GM19397 (cell line): ENCODE results near the gene MYOM1.
"Not testable (repeated sequence)": the region's sequence is repeated elsewhere in the genome, so short reads cannot be mapped to it uniquely, and the experiment has no call there.

Experiments used
- ATAC-seq: cut with Tn5 transposase; IDR thresholded peaks from one replicate; pipeline ENCODE4 v1.9.1; 2021; ENCODE audit warnings: mild to moderate bottlenecking, moderate library complexity; ENCODE audit not compliant: unreplicated experiment

Gene MYOM1

DNA sequence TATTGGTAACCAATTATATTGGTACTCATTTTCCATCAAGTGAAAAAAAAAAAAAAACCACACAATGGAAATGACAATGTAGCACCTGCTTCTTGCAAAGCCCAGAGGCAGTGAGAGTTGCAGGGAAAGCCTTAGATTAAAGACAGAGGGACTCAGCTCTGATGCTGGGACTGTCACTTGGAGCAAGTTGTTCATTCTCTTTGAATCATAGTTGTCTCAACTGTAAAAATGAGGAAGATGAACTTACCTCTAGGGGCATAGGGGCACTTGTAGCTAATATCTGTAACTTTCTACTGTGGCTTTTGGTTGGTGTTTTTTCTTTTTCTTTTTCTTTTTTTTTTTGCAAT lies 125.5 kb downstream of the MYOM1 start:
- no peak for ATAC-seq

DNA sequence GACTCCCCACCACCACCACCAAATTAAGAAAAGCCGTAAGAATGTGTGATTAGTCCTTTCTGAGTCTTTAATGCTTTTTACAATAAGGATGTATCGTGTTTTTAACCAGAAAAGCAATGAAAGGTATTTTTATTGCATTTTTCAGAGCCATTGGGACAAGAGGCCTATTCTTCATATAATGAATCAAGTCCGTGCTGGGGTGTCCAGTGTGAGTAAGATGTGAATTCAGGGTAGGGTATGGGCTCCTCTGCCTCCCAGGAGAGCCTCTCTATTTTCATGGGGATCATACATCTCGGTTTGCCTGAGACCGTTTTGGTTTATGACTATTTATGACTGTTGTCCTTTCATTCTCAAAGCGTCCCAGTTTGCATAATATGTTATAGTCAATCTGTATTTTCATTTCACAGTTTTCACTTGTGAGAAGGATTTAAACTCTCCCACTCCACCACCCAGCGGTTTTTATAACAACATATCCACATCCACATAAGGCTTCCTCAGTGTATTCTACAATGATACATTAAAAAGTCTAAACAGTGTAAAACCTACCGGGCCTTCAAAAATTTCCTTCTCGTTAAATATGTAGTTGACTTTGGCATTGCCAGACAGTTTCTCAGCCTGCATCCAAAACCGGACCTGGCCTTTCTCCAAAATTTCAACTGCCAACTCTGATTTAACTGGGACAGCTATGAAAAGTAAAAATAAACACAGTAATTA lies 126.0 kb downstream of the MYOM1 start:
- no peak for ATAC-seq

DNA sequence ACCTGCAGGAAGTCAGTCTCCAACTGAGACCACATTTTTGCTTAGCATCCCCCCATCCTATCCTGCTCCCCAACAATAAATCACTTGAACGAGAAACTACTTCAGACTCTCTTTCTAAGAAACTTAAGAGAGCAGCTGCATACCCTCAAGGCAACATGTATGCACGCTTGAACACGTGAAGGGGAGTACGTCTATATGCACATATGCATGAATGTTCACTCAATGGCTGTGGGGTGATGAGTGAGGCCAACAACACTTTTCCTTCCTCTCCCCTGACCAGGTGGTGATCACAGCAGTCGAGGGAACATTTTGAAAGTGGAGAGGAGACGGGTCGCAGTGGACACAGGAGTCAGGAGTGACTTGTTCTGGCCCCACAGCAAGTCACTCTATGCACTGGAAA lies 127.0 kb downstream of the MYOM1 start:
- ATAC-seq, result no peak

DNA sequence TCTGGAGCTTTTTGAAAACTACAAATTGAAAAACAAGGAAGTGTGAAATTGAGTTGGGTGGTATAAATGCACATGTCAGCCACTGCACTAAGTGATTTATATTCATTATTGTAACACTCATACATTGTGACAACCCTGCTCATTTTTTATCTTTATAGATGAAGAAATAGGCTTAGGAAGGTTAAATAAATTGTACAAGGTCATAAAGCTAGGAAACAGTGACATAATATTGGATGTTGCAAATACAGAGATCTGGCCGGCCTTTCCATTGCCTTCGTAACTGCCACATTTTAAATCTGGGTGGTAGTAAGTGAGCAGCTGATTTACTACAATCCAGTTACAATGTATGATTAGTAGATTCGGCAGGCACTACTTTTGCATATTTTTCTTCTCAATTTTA lies 130.2 kb downstream of the MYOM1 start:
- ATAC-seq, result no peak

DNA sequence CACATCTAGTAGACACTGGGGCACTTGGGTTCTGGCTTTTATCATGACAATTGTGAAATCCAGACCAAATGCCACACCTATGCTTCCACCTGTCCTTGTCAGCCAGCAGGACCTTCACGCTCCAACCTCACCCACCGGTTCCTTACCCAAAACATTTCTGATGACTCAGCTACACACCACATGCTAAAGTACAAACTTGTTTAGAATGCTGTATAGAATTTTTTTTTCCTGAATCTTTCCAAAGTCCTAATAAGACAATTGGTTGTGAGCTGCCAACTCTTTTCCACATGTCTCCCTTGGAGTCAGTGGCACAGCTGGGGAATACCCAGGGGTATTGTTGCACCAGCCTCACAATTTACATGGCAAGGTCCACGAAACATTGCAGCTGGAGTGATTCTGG lies 131.3 kb downstream of the MYOM1 start:
- ATAC-seq, result no peak

DNA sequence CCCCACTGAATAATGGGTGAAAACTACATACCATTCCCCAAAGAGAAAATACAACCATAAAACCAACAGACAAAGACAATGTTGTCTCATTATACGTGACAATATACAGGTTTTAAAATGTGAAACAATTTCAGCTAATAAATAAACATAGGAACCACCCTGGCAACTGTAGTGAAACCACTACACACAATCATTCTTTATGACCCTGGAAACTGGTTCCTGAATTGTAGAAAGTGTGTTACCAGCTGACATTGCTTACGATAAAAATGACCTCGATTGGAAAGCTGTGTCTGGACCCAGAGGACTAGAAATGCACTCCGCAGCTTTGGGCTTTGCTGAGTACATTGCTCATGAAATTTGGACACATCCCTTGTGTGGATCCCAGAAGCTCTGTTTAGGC lies 132.9 kb downstream of the MYOM1 start:
- ATAC-seq, result no peak

DNA sequence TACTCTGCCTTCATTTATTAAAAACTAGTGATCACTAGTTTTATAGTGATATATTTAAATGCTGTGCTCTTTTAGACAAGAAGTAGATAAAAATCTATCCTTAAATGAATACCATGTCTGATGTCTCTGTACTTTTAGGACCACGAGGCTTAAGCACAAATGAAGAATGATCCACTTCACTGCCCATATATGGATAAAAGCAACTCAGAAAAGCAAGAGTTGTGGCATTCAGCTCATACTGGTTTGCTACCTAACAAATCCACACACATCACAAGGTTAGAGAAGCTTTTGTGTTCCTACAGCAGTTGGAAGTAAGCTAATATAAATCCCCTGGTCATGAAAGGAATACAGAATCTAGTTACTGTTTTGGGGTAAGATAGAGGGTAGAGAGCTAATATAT lies 134.2 kb downstream of the MYOM1 start:
- no peak for ATAC-seq

DNA sequence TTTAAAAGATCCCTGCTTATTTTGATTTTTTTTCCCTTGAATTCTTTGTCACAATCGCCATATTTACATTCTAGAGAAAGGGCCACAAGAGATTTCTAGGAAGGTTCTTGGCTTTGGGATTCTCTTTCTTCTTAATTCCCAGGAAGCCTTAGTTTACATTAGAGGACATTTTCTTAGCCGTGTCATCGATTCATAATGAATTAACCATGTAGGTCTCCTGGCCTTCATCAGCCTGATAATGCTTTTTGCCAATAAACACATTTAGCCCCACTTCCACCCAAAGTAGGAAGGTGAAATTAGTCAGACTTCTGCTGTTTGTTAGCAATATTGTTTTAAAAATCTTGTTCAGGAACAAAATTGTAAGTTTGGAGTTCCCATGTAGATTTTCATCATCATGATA lies 135.6 kb downstream of the MYOM1 start:
- ATAC-seq, result no peak

DNA sequence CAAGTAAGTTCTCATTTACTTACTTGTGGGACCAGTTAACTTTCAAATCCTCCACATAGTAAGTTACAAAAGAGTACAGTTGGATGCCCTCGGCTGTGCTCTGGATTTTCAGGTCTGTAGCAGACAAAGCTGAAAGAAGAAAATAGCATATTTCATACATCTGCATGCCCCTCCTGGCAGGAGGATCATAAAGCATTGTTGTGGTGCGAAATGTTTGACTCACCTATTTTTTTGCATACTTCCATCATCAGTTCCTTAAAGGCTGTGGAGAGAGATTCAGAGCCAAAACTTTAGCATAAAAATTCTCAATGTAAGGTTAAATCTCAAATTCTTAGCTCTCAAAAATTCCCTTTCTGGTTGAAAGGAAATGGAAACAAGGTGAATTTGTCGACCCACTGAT lies 136.0 kb downstream of the MYOM1 start:
- ATAC-seq, result no peak

DNA sequence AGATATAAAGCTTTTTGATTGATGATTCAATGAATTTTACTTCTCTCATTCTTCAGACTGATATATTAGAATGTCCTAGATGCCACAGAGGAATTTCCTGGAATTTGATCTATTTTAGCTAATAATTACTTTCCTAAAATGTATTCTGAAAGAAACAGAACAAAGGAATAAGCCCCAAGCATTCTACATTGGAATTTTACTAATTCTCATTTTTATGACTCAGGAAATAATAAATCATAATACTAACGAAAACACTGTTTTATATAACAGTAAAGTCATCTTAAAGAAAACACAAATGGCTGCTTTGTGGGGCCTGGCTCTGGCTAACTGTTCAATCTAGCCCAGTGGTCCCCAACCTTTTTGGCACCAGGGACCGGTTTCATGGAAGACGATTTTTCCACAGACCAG lies 138.2 kb downstream of the MYOM1 start:
- ATAC-seq, result no peak

DNA sequence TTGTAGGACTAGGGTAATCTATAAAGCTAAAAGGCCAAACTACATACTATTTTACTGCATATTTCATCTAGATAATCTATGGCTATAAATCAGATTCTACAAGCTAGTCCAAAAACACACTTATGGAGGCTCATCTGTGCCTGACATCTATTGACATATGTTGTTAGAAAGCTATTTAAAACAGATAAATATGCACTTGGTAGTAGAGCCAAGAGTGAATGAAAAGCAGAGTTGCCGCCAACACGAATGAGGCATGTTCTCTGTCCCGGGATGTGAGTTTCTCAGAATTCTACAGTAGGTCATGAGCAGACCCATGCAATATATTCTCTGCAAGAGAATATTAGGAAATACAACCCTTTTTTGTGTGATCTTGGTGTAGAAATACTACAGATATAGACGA lies 140.1 kb downstream of the MYOM1 start:
- no peak for ATAC-seq

DNA sequence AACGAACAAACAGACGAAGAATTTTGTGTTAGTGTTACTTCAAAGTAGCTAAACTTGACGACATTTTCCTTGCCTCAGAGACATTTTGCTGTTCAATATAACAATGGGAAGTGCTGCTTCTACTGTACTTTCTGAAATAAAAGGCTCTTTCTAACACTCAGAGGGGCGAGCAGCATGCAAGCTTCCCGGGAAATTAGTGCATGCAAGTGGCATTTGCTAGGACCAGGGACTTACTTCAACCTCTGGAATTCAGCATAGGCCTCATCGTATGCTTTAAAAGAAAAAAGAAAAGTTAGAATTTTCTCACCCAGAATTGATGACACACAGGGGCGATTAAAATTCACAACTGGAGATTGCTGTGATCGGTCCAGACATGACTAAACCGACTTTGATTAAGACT lies 144.3 kb downstream of the MYOM1 start:
- no peak for ATAC-seq

DNA sequence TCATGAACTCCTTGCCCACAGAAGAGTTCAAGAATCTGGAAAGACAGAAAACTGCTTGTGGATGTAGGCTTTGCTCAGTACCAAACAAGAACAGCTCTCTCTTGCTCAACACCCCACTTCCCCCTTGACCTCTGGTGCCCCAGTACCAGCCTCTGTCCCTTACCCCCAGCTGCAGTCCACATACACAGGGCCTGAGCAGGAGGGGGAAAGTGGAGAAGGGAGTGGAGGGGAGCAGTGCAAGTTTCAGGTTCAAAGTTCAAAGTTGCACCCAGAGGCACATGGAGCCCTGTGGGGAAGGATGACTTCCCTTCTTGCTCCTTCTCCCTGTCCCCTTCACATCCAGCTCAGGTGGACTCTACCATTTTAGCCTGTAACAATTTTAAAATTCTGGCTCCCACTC lies 145.7 kb downstream of the MYOM1 start:
- no peak for ATAC-seq

DNA sequence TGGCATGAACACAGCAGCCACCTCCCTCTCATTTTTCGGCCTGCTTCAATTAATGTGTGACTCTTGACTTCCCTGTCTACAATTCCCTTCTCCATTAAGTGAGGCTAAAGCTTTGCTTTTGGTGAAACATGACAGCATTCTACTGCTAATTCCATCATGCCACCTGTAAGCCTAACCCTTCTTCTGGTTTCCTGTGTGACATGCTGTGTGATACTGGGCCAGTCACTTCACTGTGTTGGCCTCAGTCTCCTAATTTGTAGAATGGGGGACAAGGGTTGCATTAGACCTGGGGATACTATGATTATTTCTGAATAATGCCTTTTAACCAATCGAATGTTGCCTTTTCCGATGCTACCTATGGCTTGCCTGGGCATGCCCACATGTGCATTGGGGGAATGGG lies 146.4 kb downstream of the MYOM1 start:
- ATAC-seq, result not testable (repeated sequence)

DNA sequence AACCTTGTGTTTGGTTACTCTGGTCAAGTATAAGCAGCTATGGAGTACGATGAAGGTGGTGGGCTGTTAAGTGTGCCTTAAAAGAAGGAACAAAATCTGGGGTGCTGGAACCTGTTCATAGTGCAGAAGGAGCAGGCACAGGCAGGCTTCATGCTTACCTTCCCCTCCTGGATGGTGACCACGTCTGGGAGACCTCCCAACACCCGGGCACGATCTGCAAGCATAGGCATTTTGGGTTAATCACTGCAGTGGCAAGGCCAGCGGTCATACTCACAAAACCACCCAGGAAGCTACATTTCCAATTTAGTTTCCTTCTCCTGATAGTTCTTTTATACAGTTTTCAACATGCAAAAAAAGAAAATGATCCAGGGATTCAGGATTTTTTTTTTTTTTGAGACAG lies 148.1 kb downstream of the MYOM1 start:
- ATAC-seq, result no peak

DNA sequence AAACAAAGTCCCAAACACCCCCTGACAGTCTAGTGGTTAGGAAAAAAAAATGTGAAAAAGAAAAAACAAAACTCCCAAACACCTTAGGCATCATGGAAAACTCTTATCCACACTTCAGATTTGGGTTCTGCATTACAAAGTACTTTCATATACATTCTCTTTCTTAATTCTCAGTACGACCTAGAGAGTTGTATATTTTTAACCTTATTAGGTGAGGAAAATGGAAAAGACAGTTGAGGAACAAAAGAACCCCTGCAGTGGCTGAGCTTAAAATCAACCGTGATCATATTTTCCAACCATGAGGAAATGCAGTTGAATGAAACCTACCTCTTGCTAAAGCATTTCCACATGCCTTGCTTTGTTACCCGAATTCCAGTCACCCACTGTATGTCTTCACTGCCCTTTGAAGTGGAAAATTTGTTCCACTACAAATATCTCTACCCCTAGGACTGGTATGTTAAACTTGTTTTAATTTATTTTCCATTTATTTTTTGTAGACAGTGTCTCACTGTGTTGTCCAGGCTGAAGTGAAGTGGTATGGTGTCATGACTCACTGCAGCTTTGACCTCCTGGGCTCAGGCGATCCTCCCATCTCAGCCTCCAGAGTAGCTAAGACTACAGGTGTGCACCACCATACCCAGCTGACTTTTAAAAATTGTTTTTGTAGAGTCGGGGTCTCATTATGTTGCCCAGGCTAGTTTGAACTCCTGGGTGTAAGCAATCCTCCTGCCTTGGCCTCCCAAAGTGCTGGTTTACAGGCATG lies 149.9 kb downstream of the MYOM1 start:
- ATAC-seq, result no peak

DNA sequence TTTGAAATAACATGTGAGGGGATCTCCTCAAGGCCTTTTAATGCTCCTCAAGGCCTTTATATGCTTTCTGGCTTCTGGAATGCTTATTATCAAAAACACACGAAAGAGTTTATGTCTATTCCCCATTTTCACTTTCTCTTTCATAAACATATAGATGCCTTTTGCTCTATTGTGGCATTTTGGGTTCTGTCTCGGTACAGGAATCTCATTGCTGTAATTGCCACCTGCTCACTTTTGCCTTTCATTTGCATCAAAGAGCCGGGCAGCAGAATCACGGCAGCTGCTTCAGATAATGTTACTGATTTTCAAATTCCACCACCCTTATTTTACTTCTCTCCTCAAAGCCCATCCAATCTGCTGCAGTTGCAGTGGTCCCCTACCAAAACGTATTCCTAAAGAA lies 152.0 kb downstream of the MYOM1 start:
- ATAC-seq, result no peak

DNA sequence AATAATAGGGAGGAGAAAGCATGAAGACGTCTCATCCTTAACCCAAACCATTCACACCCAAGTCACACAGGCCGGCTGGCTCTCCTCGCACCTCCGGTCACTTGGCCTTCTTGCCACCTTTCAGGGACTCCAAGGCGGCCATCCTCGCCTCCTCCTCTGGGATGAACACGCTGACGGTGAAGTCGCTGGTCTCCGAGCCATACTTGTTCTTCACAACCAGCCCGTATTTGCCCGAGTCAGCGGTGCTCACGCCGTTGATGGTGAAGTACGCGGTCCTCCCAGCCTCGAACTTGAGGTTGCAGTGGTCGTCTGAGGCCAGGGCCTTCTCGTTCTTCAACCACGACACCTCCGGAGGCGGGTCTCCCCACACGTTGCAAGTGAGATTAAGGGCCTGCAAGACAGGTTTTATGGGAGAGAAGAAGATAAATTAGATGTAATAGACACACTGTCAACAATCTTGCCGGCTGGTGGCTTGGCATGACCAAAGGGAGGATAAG lies 152.6 kb downstream of the MYOM1 start:
- ATAC-seq, result no peak

DNA sequence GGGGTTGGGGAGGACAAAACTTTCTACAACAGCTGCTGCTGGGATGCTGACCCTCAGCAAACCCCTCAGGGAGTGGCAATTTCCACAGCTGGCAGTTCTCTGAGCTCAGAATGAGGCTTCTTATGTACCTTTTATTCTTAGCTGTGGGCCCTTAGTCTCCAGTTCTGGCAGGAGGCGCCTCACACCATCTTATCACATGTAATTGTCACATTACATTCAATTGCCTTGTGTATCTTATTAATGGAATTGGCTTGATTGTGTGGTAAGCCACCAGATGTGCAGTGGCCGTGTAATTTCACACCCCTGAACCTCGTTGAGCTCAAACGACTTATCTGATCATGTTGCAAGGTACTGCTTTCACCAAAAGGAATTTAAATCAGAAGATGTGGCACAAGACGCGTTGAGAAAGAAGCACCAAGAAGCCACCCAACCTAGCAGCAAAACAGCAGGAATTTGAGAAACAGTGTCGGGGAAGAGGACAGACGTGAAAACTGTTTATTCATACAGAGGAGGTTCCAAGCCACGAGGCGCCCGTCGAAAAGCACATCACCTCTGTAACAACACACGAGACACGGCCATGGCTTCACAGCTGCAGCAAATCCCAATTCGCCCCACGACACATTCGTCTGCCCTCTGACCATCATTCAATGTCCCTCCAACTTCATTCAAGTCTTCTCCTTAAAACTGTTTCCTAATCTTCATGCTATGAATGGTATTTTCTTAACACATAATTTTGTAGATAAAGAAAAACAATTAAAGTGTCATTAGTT lies 153.2 kb downstream of the MYOM1 start:
- ATAC-seq, result no peak

DNA sequence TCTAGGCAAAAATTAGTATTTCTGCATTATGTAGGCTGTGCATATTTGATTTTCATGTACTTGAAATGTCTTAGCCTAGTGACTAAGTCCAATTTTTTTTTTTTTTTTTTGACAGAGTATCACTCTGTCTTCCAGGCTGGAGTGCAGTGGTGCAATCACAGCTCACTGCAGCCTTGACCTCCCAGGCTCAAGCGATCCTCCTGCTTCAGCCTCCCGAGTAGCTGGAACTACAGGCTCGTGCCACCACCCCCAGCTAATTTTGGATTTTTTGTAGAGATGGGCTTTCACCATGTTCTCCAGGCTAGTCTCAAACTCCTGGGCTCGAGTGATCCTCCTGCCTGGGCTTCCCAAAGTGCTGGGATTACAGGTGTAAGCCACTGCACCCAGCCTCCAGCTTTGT lies 156.0 kb downstream of the MYOM1 start:
- not testable (repeated sequence) for ATAC-seq

DNA sequence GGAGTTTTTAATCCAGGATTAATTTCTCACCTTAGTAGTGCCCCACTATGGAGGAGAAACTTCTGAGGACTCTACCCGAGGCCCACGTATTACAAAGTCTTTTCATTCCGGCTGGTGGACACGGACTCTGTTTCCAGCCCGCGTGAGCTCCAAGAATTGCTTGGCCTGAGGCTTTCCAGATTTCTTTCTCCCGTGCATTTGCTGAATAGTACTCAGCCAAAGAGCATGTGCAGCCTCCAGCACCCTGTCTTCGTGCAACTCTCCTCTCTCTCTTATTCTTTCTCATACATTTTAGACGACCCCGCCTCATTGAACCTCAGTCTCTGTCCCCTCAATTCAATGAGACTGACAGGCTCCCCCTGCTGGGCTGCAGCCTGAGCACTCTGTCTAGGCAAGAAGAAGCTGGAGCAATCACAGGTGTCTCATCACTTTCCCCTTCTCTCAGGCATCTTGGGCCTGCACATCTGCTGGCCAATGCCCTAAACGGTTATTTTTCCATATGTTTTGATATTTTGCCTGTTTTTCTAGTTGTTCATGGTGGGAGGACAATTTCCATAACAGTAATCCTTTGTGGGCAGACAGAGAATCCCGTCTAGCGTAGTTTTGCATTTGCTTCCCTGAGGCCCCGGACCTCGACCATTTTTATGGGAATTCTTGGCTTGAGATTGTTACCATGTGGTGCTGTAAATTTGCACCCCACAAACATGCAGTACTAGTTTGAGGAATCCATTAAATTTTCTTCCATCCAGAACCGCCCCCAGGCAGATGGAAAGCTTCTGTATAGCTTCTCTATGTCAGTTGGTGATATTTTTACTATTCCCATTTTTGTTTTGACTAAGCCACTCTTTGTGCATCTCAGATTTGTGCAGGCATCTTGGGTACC lies 156.7 kb downstream of the MYOM1 start:
- ATAC-seq, result peak; percentile 42
